Measurements from ENCODE around the gene GAREM1.

Gene GAREM1

GRCh38 chr18:32455361-32455760 is 15.3 kb downstream of the GAREM1 start:
- DNase-seq = no peak

GRCh38 chr18:32454593-32454992 is 16.1 kb downstream of the GAREM1 start:
- no peak for DNase-seq

GRCh38 chr18:32450874-32451273 is 19.8 kb downstream of the GAREM1 start:
- no peak for DNase-seq

GRCh38 chr18:32450026-32450691 is 20.5 kb downstream of the GAREM1 start:
- no peak for DNase-seq

GRCh38 chr18:32446780-32447179 is 23.9 kb downstream of the GAREM1 start:
- no peak for DNase-seq

GRCh38 chr18:32445846-32446245 is 24.8 kb downstream of the GAREM1 start:
- no peak for DNase-seq

- no peak for DNase-seq
Observed at GRCh38 chr18:32443706-32444215, 26.9 kb downstream of the GAREM1 start.

- no peak for DNase-seq
Observed at GRCh38 chr18:32443033-32443705, 27.5 kb downstream of the GAREM1 start.

- DNase-seq = no peak
Observed at GRCh38 chr18:32442575-32442974, 28.1 kb downstream of the GAREM1 start.

- DNase-seq = no peak
Observed at GRCh38 chr18:32441533-32441932, 29.1 kb downstream of the GAREM1 start.

GRCh38 chr18:32440518-32440917 is 30.2 kb downstream of the GAREM1 start:
- DNase-seq = no peak

GRCh38 chr18:32439802-32440201 is 30.9 kb downstream of the GAREM1 start:
- no peak for DNase-seq

- no peak for DNase-seq
Observed at GRCh38 chr18:32439241-32439640, 31.4 kb downstream of the GAREM1 start.

- DNase-seq = no peak
Observed at GRCh38 chr18:32438173-32438572, 32.5 kb downstream of the GAREM1 start.

GRCh38 chr18:32437100-32437834 is 33.4 kb downstream of the GAREM1 start:
- no peak for DNase-seq

GRCh38 chr18:32435631-32436500 is 34.8 kb downstream of the GAREM1 start:
- no peak for DNase-seq

- DNase-seq = no peak
Observed at GRCh38 chr18:32431753-32432152, 38.9 kb downstream of the GAREM1 start.

- DNase-seq = no peak
Observed at GRCh38 chr18:32429402-32429801, 41.3 kb downstream of the GAREM1 start.

- DNase-seq = no peak
Observed at GRCh38 chr18:32427084-32427900, 43.4 kb downstream of the GAREM1 start.

- no peak for DNase-seq
Observed at GRCh38 chr18:32425466-32425865, 45.2 kb downstream of the GAREM1 start.

- no peak for DNase-seq
Observed at GRCh38 chr18:32424696-32425095, 46.0 kb downstream of the GAREM1 start.

All from effector CD8-positive, alpha-beta T cell (primary cell).